IPS-18c (cell line): ENCODE measurements around the gene HTT-AS.
"Not testable (repeated sequence)": the region's sequence is repeated elsewhere in the genome, so short reads cannot be mapped to it uniquely, and the experiment has no call there.

ENCODE experiments used
- H3K4me3 ChIP-seq: 2 replicates; pipeline ENCODE4 v1.7.0; 2013; ENCODE audit warnings: low read depth, mild to moderate bottlenecking, low read length, moderate library complexity; ENCODE audit not compliant: insufficient read depth
- H3K9me3 ChIP-seq: one replicate; pipeline ENCODE4 v1.6.1; 2013; ENCODE audit warnings: mild to moderate bottlenecking, low read length, moderate library complexity; ENCODE audit not compliant: control insufficient read depth, insufficient read depth

HTT-AS gene

DNA sequence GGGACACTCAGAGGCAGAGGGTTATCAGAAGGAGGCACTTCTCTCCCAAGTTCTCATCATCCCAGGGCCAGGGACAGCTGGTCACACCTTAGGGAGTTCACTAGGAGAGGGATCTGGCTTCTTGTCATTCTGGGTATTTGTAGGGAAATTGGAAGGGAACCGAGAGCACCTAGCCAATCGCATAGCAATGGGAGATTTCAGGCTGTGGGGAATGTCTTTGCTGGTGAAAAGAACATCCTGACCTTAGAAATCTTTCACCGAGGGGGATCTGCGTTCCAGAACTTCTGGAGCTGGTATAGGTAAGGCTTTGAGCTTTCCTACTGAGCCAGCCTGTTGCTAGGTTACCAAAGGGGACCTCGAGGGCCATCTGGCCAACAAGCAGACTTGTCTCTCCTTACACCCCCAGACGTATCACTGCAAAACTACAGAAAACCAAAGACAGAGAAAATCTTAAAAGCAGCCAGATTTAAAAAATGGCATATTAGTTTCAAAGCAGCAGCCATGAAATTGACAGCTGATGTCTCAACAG lies 6.8 kb downstream of the HTT-AS start:
- no peaks in the 10 kb centered on the region for H3K9me3 ChIP-seq
- no peak overlapping the region for H3K4me3 ChIP-seq

DNA sequence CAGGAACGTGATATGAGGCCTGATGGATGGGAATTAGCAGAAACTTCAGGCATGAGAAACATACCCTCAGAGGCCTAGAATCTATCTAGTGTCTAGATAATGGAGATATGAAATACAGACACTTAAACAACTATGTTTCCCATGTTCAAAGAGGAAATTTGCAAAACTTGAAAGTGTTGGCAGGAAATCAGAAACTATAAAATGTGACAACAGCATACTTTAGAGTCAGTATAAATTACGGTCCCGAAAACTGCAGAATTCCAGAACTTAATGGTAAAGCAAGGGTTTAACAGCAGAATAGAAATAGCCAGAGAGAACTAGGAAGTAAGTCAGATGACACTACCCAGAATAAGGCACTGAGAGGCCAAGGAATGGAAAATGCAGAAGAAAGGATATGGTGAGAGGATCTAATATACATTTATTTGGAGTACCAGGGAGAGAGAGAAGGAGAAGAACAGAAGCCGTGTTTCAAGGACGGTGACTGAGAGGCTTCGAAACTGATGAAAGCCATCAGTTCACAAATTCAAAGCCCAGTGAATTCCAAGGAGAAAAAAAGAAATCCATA lies 7.4 kb downstream of the HTT-AS start:
- Histone ChIP-seq H3K4me3 (no peak overlapping the region), H3K9me3 (no peaks in the 10 kb centered on the region)

DNA sequence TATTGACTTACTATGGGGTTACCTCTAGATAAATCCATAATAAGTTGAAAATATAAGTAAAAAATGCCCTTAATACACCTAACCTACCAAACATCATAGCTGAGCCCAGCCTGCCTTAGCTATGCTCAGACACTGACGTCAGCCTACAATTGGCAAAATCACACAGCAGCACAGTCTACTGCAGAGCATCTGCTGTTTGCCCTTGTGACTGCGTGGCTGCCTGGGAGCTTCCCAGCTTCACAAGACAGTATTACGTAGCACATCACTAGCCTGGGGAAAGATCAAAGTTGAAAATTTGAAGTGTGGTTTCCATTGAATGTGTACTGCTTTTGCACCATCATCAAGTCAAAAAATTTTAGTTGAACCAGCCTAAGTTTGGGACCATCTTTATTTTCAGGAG lies 8.8 kb downstream of the HTT-AS start:
- H3K9me3 ChIP-seq = peaks cover 1% of the 10 kb centered on the region

DNA sequence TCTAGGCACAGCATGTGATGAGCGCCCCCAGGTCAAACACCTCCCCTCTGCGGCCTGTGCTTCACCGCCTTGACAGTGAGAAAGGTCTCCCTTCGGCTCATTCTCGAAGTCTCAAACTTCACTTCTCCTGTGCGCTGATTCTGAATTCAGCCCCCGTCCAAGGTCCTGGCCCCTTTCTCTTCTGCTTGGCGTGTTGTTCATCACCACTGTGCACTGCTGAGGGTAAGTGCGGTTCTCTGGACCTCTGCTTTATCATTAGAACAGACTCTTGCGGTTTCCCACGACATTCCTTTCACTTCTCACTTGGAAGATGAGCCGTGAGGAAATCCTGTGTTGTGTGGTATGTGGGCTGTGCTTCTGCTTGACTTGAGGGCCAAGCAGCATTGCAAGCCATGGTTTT lies 11.9 kb downstream of the HTT-AS start:
- Histone ChIP-seq H3K9me3 (peaks cover 2% of the 10 kb centered on the region), H3K4me3 (no peak overlapping the region)

More for the DNA sequence above, 8.8 kb downstream of the HTT-AS start:
- no peak overlapping the region for H3K4me3 ChIP-seq

DNA sequence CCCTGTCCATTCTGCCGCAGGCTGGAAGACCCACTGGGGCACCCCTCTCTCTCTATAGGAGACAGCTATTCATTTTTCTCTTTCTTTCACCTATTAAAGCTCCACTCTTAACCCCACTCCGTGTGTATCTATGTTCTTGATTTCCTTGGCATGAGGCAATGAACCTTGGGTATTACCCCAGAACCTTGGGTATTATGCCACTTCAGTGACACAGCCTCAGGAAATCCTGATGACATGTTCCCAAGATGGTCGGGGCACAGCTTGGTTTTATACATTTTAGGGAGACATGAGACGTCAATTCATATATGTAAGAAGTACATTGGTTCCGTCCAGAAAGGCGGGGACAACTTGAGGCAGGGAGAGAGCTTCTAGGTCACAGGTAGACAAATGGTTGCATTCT lies 13.4 kb downstream of the HTT-AS start:
- H3K4me3 ChIP-seq = no peak overlapping the region
- peaks cover 2% of the 10 kb centered on the region for H3K9me3 ChIP-seq

DNA sequence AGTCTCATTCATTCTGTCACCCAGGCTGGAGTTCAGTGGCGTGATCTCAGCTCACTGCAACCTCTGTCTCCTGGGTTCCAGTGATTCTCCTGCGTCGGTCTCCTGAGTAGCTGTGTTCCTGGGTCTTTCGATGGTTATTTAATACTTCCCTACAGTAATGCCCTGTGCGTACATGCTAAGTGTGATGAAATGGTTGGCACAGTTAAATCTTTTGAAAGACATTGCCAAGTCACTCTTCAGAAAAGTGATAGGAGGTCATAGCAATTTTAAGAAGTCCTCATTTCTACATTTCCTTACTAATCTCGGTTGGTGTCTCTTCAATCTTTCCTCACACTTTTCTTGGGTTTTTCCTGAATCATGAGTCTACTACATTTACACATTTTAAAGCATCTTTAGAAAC lies 14.4 kb downstream of the HTT-AS start:
- peaks cover 6% of the 10 kb centered on the region for H3K9me3 ChIP-seq
- H3K4me3 ChIP-seq = no peak overlapping the region

DNA sequence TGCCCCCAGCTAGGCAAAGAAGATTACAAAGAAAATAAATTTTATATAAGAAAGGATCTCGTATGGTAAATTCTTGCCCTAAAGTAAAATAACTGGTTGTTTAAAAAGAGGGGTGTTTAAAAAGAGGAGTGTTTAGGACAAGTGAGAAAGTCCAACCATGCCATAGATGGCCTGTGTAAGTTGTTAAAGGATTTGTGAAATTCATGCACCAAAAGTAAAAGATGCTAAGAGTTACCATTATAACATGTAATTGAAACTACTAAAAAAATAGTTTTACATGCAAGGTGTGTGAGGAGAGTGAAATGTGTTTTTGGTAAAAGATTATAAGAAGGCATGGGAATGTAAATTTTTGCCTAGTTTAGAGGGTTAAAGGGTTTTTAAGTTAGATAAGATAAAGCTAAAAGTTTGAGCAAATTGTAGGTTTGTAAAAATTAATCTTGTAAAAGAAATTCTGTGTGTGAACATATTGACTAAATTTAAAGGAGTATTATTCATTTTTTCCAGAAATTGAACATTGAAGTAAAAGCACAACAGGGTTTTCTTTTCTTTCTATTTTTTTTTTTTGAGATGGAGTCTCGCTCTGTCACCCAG lies 20.1 kb downstream of the HTT-AS start:
- no peak overlapping the region for H3K4me3 ChIP-seq
- peaks cover 12% of the 10 kb centered on the region for H3K9me3 ChIP-seq

DNA sequence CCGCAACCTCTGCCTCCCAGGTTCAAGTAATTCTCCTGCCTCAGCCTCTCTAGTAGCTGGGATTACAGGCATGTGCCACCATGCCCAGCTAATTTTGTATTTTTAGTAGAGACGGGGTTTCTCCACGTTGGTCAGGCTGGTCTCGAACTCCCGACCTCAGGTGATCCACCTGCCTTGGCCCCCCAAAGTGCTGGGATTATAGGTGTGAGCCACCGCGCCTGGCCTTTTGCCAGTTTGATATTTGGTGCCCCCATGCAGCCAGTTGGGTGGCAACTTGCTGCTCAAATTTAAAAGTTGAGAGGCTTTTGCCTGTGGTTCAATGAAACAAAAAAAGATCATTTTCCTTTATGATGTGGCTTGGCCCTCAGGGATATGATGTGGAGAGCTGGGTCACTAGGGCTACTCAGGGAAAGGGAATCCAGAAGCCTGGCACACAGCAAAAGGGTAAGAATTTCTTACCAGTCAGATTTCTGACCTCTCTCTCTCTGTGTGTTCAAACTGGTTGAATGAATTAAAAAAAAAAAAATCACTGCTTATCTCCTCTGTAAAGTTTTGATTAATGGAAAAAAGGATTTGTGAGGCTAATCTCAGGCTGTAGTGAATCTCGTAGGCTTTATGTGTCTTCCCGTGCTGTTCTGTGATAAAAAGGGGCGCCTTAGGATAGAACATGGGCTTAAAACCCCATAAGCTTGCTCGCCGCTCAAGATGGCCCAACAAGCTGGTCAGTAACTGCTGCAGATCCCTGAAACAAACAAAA lies 23.0 kb downstream of the HTT-AS start:
- H3K9me3 ChIP-seq = peaks cover 12% of the 10 kb centered on the region
- H3K4me3 ChIP-seq = not testable (repeated sequence)

DNA sequence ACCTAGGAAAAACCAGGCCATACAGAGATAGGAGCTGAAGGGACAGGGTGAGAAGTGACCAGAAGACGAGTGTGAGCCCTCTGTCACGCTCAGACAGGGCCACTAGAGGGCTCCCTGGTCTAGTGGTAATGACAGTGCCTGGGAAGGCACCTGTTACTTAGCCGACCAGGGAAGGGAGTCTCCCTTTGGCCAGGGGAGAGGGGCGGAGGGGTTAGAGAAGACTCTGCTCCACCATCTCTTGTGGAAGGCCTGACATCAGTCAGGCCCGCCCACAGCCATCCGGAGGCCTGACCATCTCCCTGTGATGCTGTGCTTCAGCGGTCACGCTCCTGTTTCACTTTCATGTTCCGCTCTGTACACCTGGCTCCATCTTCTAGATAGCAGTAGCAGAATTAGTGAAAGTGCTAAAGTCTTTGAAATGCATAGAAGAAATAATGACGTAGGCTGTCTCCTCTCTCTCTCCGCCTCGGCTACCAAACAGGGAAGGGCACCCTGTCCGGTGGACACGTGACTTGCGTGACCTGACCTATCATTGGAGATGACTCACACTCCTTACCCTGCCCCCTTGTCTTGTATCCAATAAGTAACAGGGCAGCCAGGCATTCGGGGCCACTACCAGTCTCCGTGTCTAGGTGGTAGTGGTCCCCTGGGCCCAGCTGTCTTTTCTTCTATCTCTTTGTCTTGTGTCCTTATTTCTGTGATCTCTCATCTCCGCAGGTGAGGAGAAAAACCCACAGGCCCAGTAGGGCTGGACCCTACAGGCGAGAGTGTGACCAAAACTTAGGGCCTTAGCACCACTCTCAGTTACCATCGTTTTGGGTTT lies 26.7 kb downstream of the HTT-AS start:
- Histone ChIP-seq H3K4me3 (no peak overlapping the region), H3K9me3 (no peaks in the 10 kb centered on the region)

DNA sequence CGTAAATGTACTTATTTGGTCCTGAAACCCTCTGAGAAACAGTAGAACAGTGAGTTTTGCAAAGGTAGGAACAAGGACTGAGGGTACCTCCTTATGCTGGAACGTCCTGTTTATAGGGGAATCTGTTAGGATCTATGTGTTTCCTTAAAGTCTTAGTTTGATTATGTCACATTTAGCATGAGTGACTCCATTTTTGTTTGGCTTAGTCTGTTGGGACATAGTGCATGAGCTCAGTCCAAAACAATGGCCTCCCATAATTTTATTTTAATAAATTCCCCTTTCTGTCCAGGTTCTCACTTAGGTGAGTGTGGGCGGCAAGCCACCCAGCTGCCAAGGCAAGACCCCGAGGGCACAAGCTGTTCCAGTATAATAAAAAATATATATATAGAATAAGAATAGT lies 27.7 kb downstream of the HTT-AS start:
- no peaks in the 10 kb centered on the region for H3K9me3 ChIP-seq
- H3K4me3 ChIP-seq = no peak overlapping the region

DNA sequence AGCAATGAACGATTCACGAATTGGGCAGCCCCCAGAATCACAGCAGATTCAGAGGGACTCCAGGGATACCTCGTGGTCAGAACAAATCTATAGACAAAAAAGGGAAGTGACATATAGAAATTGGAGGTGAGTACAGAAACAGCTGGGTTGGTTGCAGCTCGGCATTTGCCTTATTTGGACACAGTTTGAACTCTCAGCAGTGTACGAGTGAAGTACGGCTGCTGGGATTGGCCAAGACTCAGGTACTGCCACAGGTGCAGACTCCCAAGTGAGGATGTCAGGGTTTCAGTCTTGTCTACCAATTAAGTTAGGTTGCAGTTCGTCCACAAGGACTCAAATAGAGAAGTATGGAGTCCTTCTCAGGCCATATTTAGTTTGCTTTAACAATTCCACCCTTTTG lies 28.2 kb downstream of the HTT-AS start:
- no peak overlapping the region for H3K4me3 ChIP-seq
- H3K9me3 ChIP-seq = no peaks in the 10 kb centered on the region

DNA sequence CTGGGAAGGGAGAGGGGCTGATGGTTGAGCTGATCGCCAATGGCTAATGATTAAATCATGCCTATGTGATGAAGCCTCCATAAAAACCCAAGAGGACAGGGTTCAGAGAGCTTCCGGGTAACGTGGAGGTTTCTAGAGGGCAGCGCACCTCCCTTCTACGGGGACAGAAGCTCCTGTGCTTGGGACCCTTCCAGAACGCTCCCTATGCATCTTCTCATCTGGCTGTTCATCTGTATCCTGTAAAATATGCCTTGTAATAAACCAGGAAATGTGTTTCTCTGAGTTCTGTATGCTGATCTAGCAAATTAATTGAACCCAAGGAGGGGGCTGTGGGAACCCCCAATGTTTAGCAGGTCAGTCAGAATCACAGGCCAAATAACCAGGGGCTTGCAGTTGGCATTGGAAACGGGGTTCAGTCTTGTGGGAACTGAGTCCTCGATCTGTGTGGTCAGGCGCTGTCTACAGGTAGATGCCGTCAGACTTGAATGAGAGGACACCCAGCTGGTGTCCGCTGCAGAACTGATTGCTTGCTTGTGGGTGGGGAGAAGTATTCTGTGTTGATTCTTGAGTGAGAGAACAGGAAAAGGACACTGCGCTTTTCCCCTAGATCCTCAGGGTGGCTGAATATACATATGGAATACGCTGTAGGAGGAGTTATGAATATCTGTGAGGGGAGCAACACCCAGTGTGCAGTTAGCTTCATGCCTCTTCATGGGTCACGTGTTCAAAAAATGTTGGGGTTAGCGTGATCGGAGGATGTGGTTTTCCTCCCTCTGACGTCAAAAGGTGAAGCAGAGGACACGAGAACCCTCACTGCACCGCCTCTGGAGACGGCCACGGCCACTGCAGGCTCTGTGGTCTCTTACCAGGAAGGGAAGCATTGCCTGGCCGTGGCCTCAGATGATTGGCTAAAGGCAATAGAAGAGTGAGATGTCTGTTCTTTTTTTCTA lies 29.2 kb downstream of the HTT-AS start:
- Histone ChIP-seq H3K9me3 (no peaks in the 10 kb centered on the region), H3K4me3 (no peak overlapping the region)

DNA sequence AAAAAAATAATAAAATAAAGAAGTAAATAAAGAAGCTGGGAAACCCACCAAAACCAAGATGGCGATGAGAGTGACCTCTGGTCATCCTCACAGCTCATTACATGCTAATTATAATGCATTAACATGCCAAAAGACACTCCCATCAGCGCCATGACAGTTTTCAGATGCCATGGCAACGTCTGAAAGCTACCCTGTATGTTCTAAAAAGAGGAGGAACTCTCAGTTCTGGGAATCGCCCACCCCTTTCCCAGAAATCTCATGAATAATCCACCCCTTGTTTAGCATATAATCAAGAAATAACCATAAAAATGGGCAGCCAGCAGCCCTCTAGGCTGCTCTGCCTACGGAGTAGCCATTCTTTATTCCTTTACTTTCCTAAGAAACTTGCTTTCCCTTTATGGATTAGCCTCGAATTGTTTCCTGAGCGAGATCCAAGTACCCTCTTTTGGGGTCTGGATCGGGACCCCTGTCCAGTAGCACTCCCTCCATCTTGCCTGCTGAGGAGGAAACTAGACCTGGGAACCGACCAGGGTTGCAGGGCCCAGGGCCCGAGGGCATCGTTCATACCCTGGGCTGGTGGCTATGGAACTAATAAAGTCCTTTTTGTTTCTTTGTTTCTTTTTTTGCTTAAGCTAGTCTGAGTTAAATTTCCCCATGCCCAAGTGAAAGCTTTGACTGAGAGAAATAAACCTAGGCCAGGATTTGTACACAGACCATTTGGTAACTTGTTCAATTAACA lies 30.9 kb downstream of the HTT-AS start:
- no peaks in the 10 kb centered on the region for H3K9me3 ChIP-seq
- no peak overlapping the region for H3K4me3 ChIP-seq

DNA sequence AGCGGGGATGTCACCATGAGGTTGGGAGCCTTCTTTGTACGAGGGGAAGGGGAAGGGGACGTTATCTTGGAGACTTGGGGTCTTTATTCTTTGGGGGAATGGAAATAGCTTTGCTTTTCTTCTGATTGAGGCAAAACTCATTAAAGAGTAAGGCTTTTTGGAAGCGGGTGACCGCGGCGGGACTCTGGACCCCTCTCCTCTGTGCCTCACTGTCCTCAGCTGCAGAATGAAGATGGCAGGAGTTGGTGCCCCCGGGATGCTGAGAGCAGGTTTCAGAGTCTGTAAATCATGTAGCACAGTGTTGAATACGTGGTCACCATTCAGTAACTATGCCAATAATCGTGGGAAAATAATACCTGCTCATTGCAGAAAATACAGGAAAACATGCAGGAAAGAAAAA lies 32.1 kb downstream of the HTT-AS start:
- H3K4me3 ChIP-seq = no peak overlapping the region
- H3K9me3 ChIP-seq = no peaks in the 10 kb centered on the region

DNA sequence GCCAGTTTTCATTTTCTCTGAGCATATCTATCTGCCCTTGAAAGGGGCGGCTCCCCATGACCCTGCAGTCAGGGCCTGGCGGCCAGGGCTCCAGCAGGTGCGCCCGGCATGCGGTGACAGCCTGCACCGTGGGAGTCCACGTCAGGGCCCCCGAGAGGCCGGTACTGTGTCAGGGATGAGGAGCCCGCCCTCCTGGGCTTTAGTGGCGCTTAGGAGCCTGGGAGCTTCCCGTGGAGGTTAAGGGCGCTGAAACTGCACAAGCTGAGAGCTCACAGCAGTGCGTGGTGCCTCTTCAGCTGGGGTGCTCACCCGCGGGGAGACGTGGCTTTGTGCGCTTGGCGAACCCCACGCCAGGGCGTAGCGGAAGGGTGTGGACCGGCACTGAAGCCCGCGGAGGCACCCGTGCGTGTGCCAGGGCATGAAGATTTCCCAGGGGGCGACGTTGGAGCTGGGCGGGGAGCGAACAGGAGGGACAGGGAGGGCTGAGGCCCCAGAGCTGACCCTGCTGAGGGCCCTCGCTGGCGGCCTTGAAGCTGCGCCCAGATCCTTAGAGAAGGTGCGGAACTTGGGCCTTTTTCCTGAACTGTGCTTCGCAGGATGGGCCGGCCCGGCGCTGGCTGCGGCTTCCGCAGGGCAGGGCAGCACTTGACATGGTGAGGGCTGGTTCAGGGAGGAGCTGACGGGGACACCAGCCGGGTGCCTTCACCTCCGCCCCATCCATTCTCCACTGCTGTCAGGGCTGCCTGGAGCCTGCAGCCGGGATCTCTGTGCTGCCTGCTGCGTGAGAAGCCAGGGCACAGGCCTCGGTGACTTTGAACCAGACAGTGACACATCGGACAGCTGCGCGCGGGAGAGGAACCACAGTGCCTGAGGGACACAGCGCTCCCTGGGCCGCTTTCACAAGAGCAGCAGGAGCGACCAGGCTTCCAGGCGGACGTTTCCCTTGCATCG lies 32.9 kb downstream of the HTT-AS start:
- Histone ChIP-seq H3K9me3 (no peaks in the 10 kb centered on the region), H3K4me3 (no peak overlapping the region)
